Fibroblast of the conjunctiva (primary cell): ENCODE results near the gene CHRNA4.
"Not testable (repeated sequence)": the region's sequence is repeated elsewhere in the genome, so short reads cannot be mapped to it uniquely, and the experiment has no call there.

Source experiments
- DNase-seq: peaks from one replicate; pipeline ENCODE4 v3.0.0-alpha.2; 2010; ENCODE audit warnings: low read depth

The CHRNA4 gene

GRCh38 chr20:63397946-63398450 lies 36.8 kb upstream of the CHRNA4 start:
- DNase-seq: no peak

- DNase-seq: no peak
These were observed 36.1 kb upstream of the CHRNA4 start for GRCh38 chr20:63397155-63397843.

DNA sequence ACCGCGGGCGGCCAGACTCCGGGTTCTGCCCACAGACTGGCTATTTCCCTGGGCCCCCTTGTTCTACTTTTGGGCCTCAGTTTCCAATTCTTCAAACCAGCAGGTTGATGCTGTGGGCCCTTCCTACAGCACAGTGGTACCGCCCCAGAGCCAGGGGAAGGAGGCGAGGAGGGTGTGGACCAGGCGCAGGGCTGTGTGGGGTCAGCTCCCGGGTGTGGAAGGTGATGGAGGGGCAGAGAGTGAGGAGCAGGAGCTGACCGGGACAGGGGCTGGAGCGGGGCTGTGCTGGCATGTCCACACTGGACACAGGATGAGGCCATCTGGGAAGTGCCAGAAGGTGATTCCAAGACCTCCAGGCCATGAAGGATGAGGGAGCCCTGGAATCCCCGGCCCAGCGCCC lies 35.2 kb upstream of the CHRNA4 start:
- no peak for DNase-seq

- DNase-seq: no peak
These were observed 34.6 kb upstream of the CHRNA4 start for GRCh38 chr20:63395723-63396122.

- no peak for DNase-seq
These were observed 33.8 kb upstream of the CHRNA4 start for GRCh38 chr20:63394920-63395455.

GRCh38 chr20:63394069-63394919 lies 33.1 kb upstream of the CHRNA4 start:
- DNase-seq: no peak

DNA sequence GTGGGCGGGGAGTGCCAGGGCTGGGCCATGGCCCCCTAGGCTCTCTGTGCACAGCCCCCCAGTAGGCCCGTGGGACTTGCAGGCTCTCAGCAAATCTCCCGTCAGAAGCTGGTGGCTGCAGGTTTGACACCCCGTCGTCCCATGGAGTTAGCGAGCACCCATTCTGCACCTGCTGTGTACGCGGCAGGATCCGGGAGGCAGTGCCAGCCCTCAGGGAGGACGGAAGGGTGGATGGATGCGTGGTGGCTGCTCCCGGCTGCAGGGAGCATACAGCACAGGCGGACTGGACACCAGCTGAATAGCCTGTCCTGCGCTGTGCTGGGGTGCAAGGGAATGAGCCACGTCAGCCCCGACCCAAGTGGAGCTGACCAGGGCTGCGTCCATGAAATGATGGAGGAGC lies 32.4 kb upstream of the CHRNA4 start:
- DNase-seq: no peak

DNA sequence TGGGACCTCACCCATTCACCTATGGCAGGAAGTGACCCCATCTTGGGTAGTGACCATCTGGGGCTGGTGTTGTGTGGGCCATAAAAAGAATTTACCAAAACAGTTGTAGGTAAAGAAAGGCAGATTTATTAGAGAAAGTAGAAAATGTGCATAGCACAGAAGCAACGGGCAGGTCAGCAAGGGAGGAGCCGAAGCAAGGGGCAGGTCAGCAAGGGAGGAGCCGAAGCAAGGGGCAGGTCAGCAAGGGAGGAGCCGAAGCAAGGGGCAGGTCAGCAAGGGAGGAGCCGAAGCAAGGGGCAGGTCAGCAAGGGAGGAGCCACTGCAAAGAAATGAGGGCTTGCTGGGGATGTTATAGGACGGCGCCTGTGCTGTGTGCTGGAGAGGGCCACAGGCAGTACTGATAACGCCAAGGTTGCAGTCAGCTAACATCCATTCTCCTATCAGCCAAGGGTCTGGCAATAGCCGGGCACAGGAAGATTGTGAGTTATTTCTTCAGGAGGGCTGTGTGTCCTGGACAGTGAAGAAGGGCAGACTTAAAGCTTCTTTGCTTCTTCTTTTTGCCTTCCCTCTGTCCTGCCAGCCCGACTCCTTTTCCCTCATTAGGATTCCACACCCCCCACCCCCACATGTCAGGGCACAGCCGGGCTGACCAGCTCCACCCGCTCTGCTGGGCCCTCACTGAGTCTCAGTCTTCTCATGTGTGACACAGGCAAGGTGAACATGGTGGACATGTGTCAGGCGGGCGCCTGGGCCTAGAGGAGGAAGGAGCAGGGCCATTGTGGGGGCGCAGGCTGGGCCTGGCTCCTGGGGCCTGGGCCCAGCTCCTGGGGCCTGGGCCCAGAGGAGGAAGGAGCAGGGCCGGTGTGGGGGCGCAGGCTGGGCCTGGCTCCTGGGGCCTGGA lies 31.6 kb upstream of the CHRNA4 start:
- DNase-seq: no peak

GRCh38 chr20:63387917-63388316 lies 26.8 kb upstream of the CHRNA4 start:
- no peak for DNase-seq

- no peak for DNase-seq
These were observed 26.2 kb upstream of the CHRNA4 start for GRCh38 chr20:63387393-63387792.

- DNase-seq: no peak
These were observed 25.3 kb upstream of the CHRNA4 start for GRCh38 chr20:63386491-63386890.

GRCh38 chr20:63385819-63386218 lies 24.7 kb upstream of the CHRNA4 start:
- DNase-seq: no peak

GRCh38 chr20:63384336-63384735 lies 23.2 kb upstream of the CHRNA4 start:
- no peak for DNase-seq

GRCh38 chr20:63383556-63383955 lies 22.4 kb upstream of the CHRNA4 start:
- DNase-seq: no peak

DNA sequence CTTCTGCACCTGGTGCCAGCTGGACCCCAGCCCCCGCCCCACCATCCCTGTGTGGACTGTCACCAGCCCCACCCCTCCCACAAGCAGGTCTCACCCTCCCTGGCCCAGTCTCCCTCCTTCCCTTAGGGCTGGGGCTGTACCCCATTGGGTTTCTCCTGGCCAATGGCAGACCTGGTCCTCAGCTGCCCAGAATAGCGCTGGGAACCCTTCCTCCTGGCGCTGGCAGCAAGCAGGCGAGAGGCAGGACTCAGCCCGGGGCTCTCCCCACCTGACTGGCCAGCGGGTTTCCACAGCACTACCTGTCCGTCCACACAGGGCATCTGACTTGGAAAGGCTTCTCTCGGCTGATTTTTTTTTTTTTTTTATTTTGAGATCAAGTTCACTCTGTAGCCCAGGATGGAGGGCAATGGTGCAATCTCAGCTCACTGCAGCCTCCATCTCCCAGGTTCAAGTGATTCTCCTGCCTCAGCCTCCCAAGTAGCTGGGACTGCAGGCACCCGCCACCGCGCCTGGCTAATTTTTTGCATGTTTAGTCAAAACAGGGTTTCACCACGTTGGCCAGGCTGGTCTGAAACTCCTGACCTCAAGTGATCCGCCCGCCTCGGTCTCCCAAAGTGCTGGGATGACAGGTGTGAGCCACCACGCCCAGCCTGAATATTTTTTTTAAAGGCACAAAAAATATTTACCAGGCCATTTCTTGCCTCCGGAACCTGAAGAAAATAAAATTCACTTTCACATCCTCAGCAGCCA lies 21.6 kb upstream of the CHRNA4 start:
- DNase-seq: no peak

GRCh38 chr20:63381781-63382431 lies 20.8 kb upstream of the CHRNA4 start:
- DNase-seq: no peak

DNA sequence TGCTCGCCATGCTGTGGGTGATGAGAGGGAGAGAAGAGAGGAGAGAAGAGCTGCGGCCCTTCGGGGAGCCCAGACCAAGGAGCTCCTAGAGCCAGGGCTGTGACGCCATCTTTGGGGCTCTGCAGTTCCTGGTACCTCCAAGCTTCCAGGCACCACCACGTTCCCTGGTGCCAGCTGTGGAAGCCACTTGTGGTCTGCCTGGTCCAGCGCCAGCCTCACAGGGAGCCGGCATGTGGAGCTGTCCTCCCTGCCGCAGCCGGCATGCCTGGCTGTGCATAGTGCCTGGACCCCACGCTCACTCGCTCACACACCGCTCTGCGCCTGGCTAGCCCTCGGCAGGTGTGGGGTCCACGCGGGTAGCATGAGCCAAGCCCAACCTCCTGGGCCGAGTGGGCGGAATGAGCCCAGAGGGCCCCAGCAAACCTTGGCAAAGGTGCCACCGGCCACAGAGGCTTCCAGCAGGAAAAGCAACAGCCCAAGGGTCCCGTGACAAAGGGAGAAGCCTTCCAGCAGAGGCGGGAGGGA lies 19.3 kb upstream of the CHRNA4 start:
- no peak for DNase-seq

DNA sequence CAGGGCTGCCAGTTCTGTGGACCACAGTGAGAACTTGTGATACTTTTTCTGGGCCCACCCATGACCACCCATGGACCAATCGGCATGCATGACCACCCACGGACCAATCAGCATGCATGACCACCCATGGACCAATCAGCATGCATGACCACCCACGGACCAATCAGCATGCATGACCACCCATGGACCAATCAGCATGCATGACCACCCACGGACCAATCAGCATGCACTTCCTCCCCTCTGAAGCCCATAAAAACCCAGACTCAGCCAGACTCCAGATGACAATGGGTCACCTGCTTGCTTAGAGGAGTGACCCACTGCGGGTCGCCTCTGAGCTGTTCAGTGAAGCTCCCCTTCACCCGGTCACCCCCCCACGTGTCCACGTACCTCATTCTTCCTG lies 18.7 kb upstream of the CHRNA4 start:
- not testable (repeated sequence) for DNase-seq

- DNase-seq: no peak
These were observed 18.1 kb upstream of the CHRNA4 start for GRCh38 chr20:63379296-63379695.

DNA sequence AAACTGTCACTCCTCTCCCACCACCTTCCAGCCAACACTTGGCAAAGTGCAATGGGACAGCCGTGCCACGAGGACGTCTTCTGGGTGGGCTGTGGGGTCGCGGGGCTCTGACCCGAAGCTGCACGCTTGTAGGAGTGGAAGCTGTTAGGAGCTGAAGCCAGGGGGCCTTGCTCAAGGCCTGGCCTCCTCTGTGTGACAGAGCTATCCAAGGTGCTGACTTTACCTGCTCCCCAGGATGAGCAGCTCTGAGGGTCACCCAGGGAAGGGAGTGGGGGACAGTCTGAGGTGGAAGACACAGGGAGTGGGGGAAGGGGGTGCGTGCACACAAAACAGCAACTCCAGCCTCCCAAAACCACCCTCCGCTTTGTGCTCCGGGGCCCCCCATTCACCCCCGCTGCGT lies 17.5 kb upstream of the CHRNA4 start:
- DNase-seq: no peak
